ENCODE measurements around the gene RNPC3. TPM values are rescaled to one million over a fixed set of nuclear protein-coding genes. Genes with fewer than 3 reads are reported as not detected.
A peak's percentile ranks its signal among the peaks of the same experiment; 100 is the strongest.

Gene RNPC3
- total RNA-seq, 1 experiment from 2014 or later: 18.7 TPM

DNA sequence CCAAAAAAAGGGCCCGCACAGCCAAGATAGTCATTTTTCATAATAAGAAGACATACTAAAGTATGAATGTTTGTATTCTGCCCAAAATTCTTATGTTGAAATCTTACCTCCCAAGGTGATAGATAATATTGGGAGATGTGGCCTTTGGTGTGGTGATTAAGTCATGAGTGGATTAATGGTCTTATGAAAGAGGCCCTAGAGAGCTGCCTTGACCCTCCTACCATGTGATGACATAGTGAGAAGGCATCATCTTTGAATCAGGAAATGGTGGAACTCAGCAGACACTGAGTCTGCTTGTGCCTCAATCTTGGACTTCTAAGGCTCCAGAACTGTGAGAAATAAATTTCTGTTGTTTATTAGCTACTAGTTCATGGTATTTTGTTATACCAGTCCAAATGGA lies 11.8 kb upstream of the RNPC3 start:
- ChIA-PET CTCF (interaction anchor here (0.6 to 5.2 kb wide), 8 partner anchors 9 to 1838 kb away, joined by 3 to 32 read pairs (median 3); no protein-coding TSS in a partner anchor), POLR2A (no interaction called here)
- intact Hi-C loops (cut with micrococcal nuclease): no loop called here
- DNase-seq (ENCODE audit: unreplicated experiment): no peak
- Mint-ChIP-seq H3K9me3 (ENCODE audit: unreplicated experiment) (peaks cover 7% of the 10 kb centered on the region), H3K27me3 (ENCODE audit: insufficient read depth, unreplicated experiment) (no peaks in the 10 kb centered on the region), H3K4me1 (ENCODE audit: insufficient read depth, unreplicated experiment) (peaks cover 14% of the 10 kb centered on the region), H3K4me3 (ENCODE audit: unreplicated experiment) (no peak overlapping the region), H3K27ac (ENCODE audit: low read depth, unreplicated experiment) (no peak overlapping the region), H3K36me3 (ENCODE audit: insufficient read depth, unreplicated experiment) (no peaks in the 10 kb centered on the region)
- TF ChIP-seq, protein P1, sequence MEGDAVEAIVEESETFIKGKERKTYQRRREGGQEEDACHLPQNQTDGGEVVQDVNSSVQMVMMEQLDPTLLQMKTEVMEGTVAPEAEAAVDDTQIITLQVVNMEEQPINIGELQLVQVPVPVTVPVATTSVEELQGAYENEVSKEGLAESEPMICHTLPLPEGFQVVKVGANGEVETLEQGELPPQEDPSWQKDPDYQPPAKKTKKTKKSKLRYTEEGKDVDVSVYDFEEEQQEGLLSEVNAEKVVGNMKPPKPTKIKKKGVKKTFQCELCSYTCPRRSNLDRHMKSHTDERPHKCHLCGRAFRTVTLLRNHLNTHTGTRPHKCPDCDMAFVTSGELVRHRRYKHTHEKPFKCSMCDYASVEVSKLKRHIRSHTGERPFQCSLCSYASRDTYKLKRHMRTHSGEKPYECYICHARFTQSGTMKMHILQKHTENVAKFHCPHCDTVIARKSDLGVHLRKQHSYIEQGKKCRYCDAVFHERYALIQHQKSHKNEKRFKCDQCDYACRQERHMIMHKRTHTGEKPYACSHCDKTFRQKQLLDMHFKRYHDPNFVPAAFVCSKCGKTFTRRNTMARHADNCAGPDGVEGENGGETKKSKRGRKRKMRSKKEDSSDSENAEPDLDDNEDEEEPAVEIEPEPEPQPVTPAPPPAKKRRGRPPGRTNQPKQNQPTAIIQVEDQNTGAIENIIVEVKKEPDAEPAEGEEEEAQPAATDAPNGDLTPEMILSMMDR (IDR thresholded peaks at IDR 0.05; ENCODE audit: unreplicated experiment): no peak
- BruUV-seq (replicated peaks): no TSS peak

DNA sequence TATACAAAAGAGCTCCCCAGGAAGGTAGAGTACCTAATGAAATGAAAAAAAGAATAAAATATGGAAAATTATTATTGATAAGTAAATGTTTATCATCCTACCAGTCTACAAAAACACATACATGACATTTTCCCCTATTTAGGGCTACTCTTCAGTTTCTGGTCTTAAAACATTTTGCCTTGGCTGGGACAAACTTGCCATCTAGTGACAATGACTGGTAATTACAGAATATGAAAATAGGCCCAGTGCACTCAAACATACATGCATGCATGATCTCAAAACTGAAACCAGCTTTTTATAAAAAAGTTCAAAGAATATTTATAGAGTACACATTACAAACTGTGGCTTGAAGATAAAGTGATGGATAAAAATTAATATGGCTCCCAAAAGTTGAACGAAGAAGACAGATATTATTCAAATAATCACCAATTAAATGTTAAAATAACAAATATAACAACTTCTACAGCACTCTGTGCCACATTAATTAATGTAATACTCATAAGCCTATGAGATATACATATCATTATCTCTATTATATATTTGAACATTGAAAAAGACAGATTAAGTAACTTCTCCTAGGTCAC lies 10.5 kb upstream of the RNPC3 start:
- Mint-ChIP-seq H3K4me3 (ENCODE audit: unreplicated experiment) (no peak overlapping the region), H3K4me1 (ENCODE audit: insufficient read depth, unreplicated experiment) (peaks cover 14% of the 10 kb centered on the region), H3K27me3 (ENCODE audit: insufficient read depth, unreplicated experiment) (no peaks in the 10 kb centered on the region), H3K36me3 (ENCODE audit: insufficient read depth, unreplicated experiment) (no peaks in the 10 kb centered on the region), H3K9me3 (ENCODE audit: unreplicated experiment) (peaks cover 7% of the 10 kb centered on the region), H3K27ac (ENCODE audit: low read depth, unreplicated experiment) (no peak overlapping the region)
- BruUV-seq (replicated peaks): no TSS peak
- intact Hi-C loops (cut with micrococcal nuclease): loop anchor here (1.0 to 5.0 kb wide), 2 partner anchors 409 to 543 kb away; no protein-coding TSS in a partner anchor
- TF ChIP-seq, protein P1 (IDR thresholded peaks at IDR 0.05; ENCODE audit: unreplicated experiment): peak; percentile 63
- ChIA-PET CTCF (interaction anchor here (0.6 to 5.2 kb wide), 12 partner anchors 8 to 1850 kb away, joined by 3 to 32 read pairs (median 4); partner anchors contain the start of gene RNPC3), POLR2A (interaction anchor here (1.5 kb wide), 1 partner anchor 11 kb away, joined by 3 read pairs; no protein-coding TSS in a partner anchor)
- DNase-seq (ENCODE audit: unreplicated experiment): peak; percentile 68

GRCh38 chr1:103516283-103516682 lies 9.2 kb upstream of the RNPC3 start:
- peaks cover 7% of the 10 kb centered on the region for H3K9me3 Mint-ChIP-seq (ENCODE audit: unreplicated experiment)
- TF ChIP-seq, protein P1 (IDR thresholded peaks at IDR 0.05; ENCODE audit: unreplicated experiment): no peak
- no peak overlapping the region for H3K27ac Mint-ChIP-seq (ENCODE audit: low read depth, unreplicated experiment)
- intact Hi-C loops (cut with micrococcal nuclease): loop anchor here (5.0 kb wide), 1 partner anchor 544 kb away; no protein-coding TSS in a partner anchor
- no peaks in the 10 kb centered on the region for H3K36me3 Mint-ChIP-seq (ENCODE audit: insufficient read depth, unreplicated experiment)
- no peak overlapping the region for H3K4me3 Mint-ChIP-seq (ENCODE audit: unreplicated experiment)
- no TSS peak for BruUV-seq (replicated peaks)
- DNase-seq (ENCODE audit: unreplicated experiment): no peak
- POLR2A ChIA-PET: no interaction called here
- CTCF ChIA-PET: interaction anchor here (0.5 to 5.2 kb wide), 3 partner anchors 9 to 1707 kb away, joined by 3 to 32 read pairs (median 4); partner anchors contain the start of gene RNPC3
- no peaks in the 10 kb centered on the region for H3K27me3 Mint-ChIP-seq (ENCODE audit: insufficient read depth, unreplicated experiment)
- peaks cover 14% of the 10 kb centered on the region for H3K4me1 Mint-ChIP-seq (ENCODE audit: insufficient read depth, unreplicated experiment)

DNA sequence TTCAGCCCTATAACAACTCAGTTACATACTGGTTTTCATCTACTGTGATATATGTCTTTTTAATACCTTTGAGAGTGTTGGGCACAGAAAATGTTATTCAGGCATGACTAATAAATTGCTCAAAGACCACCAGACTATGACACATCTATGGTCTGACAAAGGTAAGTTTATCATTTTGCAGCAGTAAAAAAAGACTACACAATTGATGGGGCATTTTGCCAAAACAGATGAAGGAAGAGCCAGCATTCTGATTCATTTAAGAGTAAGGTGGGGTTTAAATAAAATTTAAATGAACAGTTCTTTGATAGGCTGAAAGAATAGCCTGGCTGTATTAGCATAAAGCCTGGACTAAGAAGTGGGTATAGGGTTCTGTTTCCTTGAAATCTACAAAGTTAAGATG lies 8.8 kb upstream of the RNPC3 start:
- intact Hi-C loops (cut with micrococcal nuclease): loop anchor here (5.0 kb wide), 1 partner anchor 544 kb away; no protein-coding TSS in a partner anchor
- Mint-ChIP-seq H3K4me1 (ENCODE audit: insufficient read depth, unreplicated experiment) (peaks cover 14% of the 10 kb centered on the region), H3K36me3 (ENCODE audit: insufficient read depth, unreplicated experiment) (no peaks in the 10 kb centered on the region), H3K9me3 (ENCODE audit: unreplicated experiment) (peaks cover 3% of the 10 kb centered on the region), H3K4me3 (ENCODE audit: unreplicated experiment) (no peak overlapping the region), H3K27ac (ENCODE audit: low read depth, unreplicated experiment) (no peak overlapping the region), H3K27me3 (ENCODE audit: insufficient read depth, unreplicated experiment) (no peaks in the 10 kb centered on the region)
- peak; percentile 29 for DNase-seq (ENCODE audit: unreplicated experiment)
- TF ChIP-seq, protein P1 (IDR thresholded peaks at IDR 0.05; ENCODE audit: unreplicated experiment): no peak
- POLR2A ChIA-PET: interaction anchor here (0.7 kb wide), 1 partner anchor 9 kb away, joined by 3 read pairs; no protein-coding TSS in a partner anchor
- CTCF ChIA-PET: interaction anchor here (0.6 to 5.2 kb wide), 3 partner anchors 9 to 429 kb away, joined by 3 to 32 read pairs (median 4); partner anchors contain the start of gene RNPC3
- no TSS peak for BruUV-seq (replicated peaks)
